MM.1S (cell line): ENCODE results near the gene CFAP298.

Source experiments
- DNase-seq: peaks from one replicate; pipeline ENCODE4 v3.0.0-alpha.2; 2015
- H2AFZ ChIP-seq: fragments of 300-600 bp; sonication (generic); 2 replicates; pipeline ENCODE4 v1.6.0; 2016; ENCODE audit warnings: antibody characterized with exemption, low read length
- H3F3A ChIP-seq: fragments of 300-600 bp; sonication (generic); 2 replicates; pipeline ENCODE4 v1.6.1; 2016; ENCODE audit warnings: mild to moderate bottlenecking, antibody characterized with exemption, low read length, moderate library complexity, mixed read lengths; ENCODE audit not compliant: insufficient read depth
- H3K27ac ChIP-seq: fragments of 300-600 bp; sonication (generic); 2 replicates; pipeline ENCODE4 v1.5.1; 2016; ENCODE audit warnings: mild to moderate bottlenecking, low read length
- H3K27me3 ChIP-seq: fragments of 300-600 bp; sonication (generic); replicated peaks from 2 replicates; pipeline ENCODE4 v1.6.0; 2016; ENCODE audit warnings: low read length; ENCODE audit not compliant: insufficient read depth
- H3K36me3 ChIP-seq: fragments of 300-600 bp; sonication (generic); replicated peaks from 2 replicates; pipeline ENCODE4 v1.6.1; 2016; ENCODE audit warnings: mild to moderate bottlenecking, low read length, mixed read lengths; ENCODE audit not compliant: insufficient read depth
- H3K4me1 ChIP-seq: fragments of 300-600 bp; sonication (generic); 2 replicates; pipeline ENCODE4 v1.6.1; 2016; ENCODE audit warnings: low read length, mixed read lengths
- H3K4me2 ChIP-seq: fragments of 300-600 bp; sonication (generic); 2 replicates; pipeline ENCODE4 v1.6.0; 2016; ENCODE audit warnings: low read depth, low read length
- H3K4me3 ChIP-seq: fragments of 300-600 bp; sonication (generic); 2 replicates; pipeline ENCODE4 v1.5.1; 2016; ENCODE audit warnings: low read length, mixed read lengths
- H3K79me2 ChIP-seq: fragments of 300-600 bp; sonication (generic); 2 replicates; pipeline ENCODE4 v1.6.1; 2016; ENCODE audit warnings: mixed run types, low read length, mixed read lengths
- H3K9ac ChIP-seq: fragments of 300-600 bp; sonication (generic); 2 replicates; pipeline ENCODE4 v1.6.1; 2016; ENCODE audit warnings: low read length, mixed read lengths
- H3K9me2 ChIP-seq: fragments of 300-600 bp; sonication (generic); replicated peaks from 2 replicates; pipeline ENCODE4 v1.6.1; 2016; ENCODE audit warnings: mild to moderate bottlenecking, low read length, mixed read lengths; ENCODE audit not compliant: insufficient read depth
- H3K9me3 ChIP-seq: fragments of 300-600 bp; sonication (generic); replicated peaks from 2 replicates; pipeline ENCODE4 v1.6.1; 2016; ENCODE audit warnings: mild to moderate bottlenecking, low read length, mixed read lengths; ENCODE audit not compliant: insufficient read depth
- H4K20me1 ChIP-seq: fragments of 300-600 bp; sonication (generic); 2 replicates; pipeline ENCODE4 v1.6.1; 2016; ENCODE audit warnings: mild to moderate bottlenecking, low read length, moderate library complexity, mixed read lengths; ENCODE audit not compliant: insufficient read depth
- EZH2 ChIP-seq: fragments of 300-600 bp; sonication (generic); optimal IDR thresholded peaks from 2 replicates; pipeline ENCODE3; 2017; ENCODE audit warnings: low read depth, mild to moderate bottlenecking, antibody characterized with exemption, low read length, mixed read lengths
- EZH2phosphoT487 ChIP-seq: fragments of 300-600 bp; sonication (generic); IDR thresholded peaks from 2 replicates; pipeline ENCODE4 v1.6.1; 2018; ENCODE audit warnings: antibody characterized with exemption, low read length
- TF ChIP-seq, protein P1 (sequence below): fragments of 300-600 bp; sonication (generic); IDR thresholded peaks from 2 replicates; pipeline ENCODE4 v1.5.1; 2016; ENCODE audit warnings: antibody characterized with exemption, low read length, mixed read lengths

Gene CFAP298

DNA sequence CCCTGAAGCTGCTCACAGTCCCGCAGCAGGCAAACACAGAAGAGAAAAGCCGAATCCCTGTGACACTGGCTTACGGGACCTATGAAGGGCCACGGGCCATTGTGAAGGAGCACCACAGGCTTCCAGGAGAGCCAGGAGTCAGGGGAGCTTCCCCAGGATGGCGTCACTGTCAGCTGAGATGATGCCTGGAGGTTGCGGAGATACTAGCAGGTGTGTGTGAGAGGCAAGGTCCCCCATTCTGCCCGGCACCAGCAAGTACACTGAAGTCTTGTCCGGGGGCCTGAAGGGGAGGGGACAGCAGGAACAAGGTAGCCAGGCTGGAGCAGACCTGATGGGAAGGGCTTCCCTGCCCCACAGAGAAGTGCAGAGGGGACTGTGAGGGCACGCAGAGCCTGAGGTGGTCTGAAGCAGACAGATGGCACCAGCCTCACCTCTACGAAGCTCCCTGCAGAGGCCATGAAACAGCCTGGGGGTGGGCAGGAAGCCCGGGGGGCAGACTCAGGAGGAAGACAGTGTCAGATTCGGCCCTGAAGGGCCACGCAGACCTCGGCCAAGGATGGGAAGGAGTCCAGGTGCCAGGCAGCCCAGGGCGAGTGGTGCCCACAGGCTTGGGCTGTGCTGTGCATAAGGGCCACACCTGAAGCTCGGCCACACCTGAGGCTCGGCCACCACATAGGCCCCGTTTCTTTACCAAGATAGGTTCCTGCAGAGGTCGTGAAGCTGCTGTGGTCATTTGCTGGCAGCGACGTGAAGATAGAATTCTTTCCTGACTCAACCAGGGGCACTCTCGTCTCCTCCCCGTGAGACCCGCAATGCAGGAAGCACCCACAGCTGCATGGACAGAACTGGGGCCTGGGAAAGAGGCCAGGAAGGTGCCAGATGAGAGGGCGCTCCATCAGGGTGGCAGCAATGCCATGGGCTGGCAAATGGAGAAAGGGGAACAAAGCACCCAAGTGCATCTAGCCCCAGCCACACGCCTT lies 36.9 kb downstream of the CFAP298 start:
- no peaks in the 10 kb centered on the region for H3K36me3 ChIP-seq
- no peaks in the 10 kb centered on the region for H3F3A ChIP-seq
- no peaks in the 10 kb centered on the region for H3K9me3 ChIP-seq
- no peaks in the 10 kb centered on the region for H3K9me2 ChIP-seq
- no peaks in the 10 kb centered on the region for H3K79me2 ChIP-seq
- H3K4me2 ChIP-seq, result no peak overlapping the region
- no peak overlapping the region for H3K4me3 ChIP-seq
- no peaks in the 10 kb centered on the region for H4K20me1 ChIP-seq
- H3K27me3 ChIP-seq, result no peaks in the 10 kb centered on the region
- no peak for DNase-seq
- H3K27ac ChIP-seq, result no peak overlapping the region
- H3K9ac ChIP-seq, result no peak overlapping the region
- TF ChIP-seq EZH2phosphoT487, result no peak
- TF ChIP-seq, protein P1, sequence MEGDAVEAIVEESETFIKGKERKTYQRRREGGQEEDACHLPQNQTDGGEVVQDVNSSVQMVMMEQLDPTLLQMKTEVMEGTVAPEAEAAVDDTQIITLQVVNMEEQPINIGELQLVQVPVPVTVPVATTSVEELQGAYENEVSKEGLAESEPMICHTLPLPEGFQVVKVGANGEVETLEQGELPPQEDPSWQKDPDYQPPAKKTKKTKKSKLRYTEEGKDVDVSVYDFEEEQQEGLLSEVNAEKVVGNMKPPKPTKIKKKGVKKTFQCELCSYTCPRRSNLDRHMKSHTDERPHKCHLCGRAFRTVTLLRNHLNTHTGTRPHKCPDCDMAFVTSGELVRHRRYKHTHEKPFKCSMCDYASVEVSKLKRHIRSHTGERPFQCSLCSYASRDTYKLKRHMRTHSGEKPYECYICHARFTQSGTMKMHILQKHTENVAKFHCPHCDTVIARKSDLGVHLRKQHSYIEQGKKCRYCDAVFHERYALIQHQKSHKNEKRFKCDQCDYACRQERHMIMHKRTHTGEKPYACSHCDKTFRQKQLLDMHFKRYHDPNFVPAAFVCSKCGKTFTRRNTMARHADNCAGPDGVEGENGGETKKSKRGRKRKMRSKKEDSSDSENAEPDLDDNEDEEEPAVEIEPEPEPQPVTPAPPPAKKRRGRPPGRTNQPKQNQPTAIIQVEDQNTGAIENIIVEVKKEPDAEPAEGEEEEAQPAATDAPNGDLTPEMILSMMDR, result no peak
- no peak for TF ChIP-seq EZH2
- H3K4me1 ChIP-seq, result no peaks in the 10 kb centered on the region
- no peak overlapping the region for H2AFZ ChIP-seq

DNA sequence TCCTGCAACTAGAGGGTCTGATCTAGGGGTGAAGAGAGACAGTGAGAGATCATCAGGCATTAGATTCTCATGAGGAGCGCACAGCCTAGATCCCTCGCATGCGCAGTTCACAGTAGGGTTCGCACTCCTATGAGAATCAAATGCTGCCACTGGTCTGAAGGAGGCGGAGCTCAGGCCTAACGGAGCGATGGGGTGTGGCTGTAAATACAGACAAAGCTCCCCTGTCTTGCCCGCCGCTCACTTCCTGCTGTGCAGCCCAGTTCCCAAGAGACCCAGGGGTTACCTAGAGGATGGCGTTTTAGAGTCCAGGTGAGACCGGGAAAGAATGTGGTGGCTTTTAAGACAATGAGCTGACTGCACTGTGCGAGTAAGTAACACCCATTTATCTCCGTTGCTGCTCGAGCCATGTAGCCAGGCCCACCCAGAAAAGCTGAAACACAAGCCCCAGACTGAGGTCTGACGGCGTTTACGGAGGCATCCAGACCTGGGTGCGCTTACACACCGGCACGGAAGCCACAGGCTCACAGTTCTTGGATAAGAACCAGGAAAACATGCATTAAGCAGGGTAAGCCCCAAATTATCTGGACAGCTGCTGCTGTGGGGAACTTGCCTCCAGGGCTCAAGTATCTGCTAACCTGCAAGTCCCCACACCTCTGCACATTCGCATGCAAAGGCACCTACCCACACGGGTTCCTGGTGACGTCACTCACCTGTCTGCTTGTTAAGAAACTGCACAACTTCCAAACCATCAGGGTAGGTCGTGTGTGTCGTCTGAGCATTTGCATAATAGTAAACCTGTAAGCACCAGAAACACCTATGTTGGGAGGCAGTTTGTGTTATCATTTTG lies 39.4 kb downstream of the CFAP298 start:
- no peak for DNase-seq
- H4K20me1 ChIP-seq, result no peaks in the 10 kb centered on the region
- no peaks in the 10 kb centered on the region for H3K9me2 ChIP-seq
- TF ChIP-seq EZH2phosphoT487 (no peak), EZH2 (no peak)
- TF ChIP-seq, protein P1, result no peak
- H3K27me3 ChIP-seq, result no peaks in the 10 kb centered on the region
- H3K4me1 ChIP-seq, result no peaks in the 10 kb centered on the region; the same call in 1 of the 2 replicates
- no peak overlapping the region for H3K4me2 ChIP-seq
- H3K9ac ChIP-seq, result no peak overlapping the region
- no peaks in the 10 kb centered on the region for H3K79me2 ChIP-seq
- H3K27ac ChIP-seq, result no peak overlapping the region
- H2AFZ ChIP-seq, result no peak overlapping the region
- no peaks in the 10 kb centered on the region for H3K9me3 ChIP-seq
- H3F3A ChIP-seq, result peaks cover 9% of the 10 kb centered on the region
- no peaks in the 10 kb centered on the region for H3K36me3 ChIP-seq
- no peak overlapping the region for H3K4me3 ChIP-seq

DNA sequence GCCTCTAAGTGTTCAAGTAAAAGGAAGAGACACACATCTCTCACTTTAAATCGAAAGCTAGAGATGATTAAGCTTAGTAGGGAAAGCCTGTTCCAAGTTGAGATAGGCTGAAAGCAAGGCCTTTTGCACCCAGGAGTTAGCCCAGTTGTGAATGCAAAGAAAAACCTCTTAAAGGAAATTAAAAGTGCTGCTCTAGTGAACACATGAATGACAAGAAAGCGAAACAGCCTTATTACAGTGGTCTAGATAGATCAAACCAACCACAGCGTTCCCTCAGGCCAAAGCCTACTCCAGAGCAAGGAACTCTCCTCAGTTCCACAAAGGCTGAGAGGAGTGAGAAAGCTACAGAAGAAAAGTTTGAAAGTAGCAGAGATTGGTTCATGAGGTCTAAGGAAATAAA lies 41.7 kb downstream of the CFAP298 start:
- H3K9ac ChIP-seq, result no peak overlapping the region
- H3K4me2 ChIP-seq, result no peak overlapping the region
- no peak overlapping the region for H3K27ac ChIP-seq
- DNase-seq, result no peak
- H3K4me3 ChIP-seq, result no peak overlapping the region
- H3K9me3 ChIP-seq, result no peaks in the 10 kb centered on the region
- H3K9me2 ChIP-seq, result no peaks in the 10 kb centered on the region
- H3K4me1 ChIP-seq, result no peaks in the 10 kb centered on the region; the same call in 1 of the 2 replicates
- H3K79me2 ChIP-seq, result no peaks in the 10 kb centered on the region
- peaks cover 9% of the 10 kb centered on the region for H3F3A ChIP-seq
- no peaks in the 10 kb centered on the region for H3K27me3 ChIP-seq
- no peak overlapping the region for H2AFZ ChIP-seq
- no peaks in the 10 kb centered on the region for H3K36me3 ChIP-seq
- TF ChIP-seq, protein P1, result no peak
- TF ChIP-seq EZH2, result no peak
- no peak for TF ChIP-seq EZH2phosphoT487
- no peaks in the 10 kb centered on the region for H4K20me1 ChIP-seq
